ENCODE data around the gene ZNF346.

GRCh38 chr5:177035976-177036375 lies 13.5 kb downstream of the ZNF346 start:
- no peak for TF ChIP-seq CTCF (conservative IDR thresholded peaks at IDR 0.05 in 1 of 2, IDR thresholded peaks at IDR 0.05 in 1 of 2; ENCODE audit: extremely low read depth in 1 of 2, insufficient read depth in 1 of 2, low read depth in 1 of 2, low read length in 2 of 2)
- TF ChIP-seq EZH2 (IDR thresholded peaks at IDR 0.05; ENCODE audit: borderline replicate concordance, low read length): no peak

Data from mammary epithelial cell (primary cell).